Stimulated activated CD4-positive, alpha-beta T cell treated with anti-CD3 and anti-CD28 coated beads, Interleukin-2, amount 100 ng/mL, for 24 hours (primary cell): Measurements from ENCODE around the gene CTIF.

ENCODE experiments used
- DNase-seq, 2 donors: peaks; one replicate each; pipeline ENCODE4 v3.0.0-alpha.2; 2020

The CTIF gene

DNA sequence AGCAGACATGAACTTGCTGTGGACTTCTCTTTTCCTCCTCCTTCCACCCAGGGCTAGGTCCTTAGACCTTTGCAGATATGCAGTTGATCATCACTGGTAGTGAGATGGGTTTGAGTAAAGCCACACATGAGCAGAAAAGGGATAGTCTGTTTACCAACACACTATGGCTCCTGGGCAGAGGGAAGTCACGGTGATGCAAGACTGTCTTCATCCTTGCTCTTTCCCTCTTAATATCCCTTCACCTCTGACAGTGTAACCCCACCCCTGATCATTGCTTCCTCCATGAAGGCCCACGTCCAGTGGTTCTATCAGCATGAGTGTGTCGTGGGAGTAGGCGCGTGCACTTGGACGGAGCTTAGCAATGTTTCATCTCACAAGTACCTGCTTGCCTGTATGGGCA lies 223.2 kb downstream of the CTIF start:
- DNase-seq: no peak

DNA sequence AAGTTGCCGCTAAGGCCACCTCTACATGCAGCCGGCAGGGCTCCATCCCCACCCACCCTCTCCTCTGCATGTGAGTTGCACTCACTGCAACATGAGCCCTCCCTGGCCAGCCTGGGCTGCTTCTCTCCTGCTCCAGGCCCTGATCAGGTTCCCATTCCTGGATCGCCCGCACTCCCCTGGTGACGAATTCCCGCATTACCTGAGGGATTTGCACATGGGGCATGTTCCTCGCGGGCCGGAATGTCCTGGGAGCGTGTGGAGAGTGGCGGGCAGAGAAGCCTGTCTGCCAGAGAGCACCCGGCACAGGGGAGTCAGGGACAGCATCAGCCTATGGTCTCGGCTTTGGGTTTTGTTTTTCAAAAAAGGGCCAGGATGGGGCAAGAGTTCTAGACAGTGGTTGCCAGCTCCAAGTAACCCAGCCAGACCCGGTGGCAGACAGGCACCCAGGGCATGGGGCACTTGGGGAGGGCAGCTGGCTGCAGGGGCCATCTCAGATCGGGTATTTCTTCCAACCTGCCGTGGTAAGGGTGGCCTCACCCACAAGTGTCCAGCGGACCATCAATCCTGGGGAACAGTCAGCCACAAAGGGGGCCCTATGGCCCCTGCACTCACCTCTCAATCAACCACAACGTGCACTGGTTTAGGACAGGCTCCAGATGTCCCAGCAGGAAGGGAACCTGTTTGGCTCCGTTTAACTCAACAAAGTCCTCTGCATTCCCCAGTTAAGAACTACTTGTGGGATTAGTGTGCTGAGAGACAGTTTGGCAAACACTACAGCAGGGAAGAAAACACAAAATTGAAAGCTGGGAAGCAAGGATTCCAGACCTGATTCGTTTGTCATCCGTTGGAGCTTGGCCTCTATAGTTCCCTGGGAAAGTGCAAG lies 224.2 kb downstream of the CTIF start:
- DNase-seq: no peak

DNA sequence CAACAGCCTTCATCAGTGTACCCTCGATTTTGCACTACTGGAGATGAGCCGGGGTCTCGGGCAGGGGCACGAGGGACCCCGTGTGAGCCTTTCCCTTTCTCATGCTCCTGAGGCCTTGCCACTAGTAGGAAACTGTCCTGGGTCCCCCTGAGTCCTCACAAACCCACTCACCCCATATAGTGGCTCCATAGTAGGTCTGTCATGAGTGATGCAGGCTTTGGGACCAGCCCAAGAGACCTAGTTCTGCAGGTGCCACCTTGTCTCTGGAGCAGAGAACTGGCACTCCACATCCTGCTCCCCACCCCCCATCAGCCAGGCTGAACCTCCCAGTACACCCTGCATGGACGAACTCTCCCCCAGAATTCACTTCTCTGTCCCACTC lies 224.9 kb downstream of the CTIF start:
- no peak for DNase-seq

DNA sequence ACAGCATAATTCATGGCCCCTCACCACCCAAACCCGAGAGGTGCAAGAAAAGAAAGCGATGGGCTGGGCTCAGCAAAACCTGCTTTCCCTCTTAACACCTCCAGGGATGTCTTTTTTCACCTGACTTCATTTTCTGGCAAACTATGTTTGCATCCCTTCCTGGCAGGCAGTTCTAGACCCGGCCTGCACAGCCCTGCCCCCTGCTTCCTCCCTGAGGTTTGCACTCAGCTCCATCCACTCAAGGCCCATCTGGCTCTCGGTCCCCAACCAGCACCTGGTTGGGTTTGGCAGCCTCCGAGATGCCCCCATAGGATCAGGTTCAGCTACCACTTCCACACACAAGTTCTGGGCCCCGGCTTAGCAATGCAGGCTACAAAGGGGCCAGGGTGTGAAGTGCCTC lies 226.2 kb downstream of the CTIF start:
- no peak for DNase-seq

DNA sequence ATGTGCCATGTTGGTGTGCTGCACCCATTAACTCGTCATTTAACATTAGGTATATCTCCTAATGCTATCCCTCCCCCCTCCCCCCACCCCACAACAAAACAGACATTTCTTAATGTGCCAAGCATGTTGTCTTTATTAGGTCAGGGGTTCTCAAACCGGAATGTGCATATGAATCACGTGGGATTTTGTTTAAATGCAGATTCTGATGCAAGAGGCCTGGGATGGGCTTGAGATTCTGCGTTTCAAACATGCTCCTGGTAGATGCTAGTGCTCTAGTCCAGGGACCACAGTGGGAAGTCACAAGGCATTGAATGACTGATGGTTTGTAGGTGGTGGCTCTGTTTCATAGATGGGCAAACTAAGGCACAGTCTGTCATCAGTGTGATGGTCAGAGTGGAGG lies 227.2 kb downstream of the CTIF start:
- no peak for DNase-seq

DNA sequence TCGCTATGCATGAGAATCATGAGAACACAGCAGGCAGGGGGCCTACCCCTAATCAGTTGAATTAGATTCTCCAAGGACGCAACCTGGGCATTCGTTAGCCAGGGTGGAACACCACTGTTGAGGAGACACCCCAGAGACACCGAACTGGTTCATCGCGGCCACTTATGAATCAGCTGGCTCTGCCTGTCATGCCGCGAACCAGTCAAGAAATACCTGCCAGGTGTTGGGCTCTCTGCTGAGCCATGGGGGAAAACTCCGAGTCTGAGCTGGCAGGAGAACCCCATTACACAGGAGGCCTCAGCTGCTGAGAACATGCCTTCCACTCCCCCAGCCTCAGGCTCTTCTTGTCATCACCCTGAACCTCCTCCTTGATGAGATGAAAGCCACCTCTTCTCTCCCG lies 227.7 kb downstream of the CTIF start:
- no peak for DNase-seq

DNA sequence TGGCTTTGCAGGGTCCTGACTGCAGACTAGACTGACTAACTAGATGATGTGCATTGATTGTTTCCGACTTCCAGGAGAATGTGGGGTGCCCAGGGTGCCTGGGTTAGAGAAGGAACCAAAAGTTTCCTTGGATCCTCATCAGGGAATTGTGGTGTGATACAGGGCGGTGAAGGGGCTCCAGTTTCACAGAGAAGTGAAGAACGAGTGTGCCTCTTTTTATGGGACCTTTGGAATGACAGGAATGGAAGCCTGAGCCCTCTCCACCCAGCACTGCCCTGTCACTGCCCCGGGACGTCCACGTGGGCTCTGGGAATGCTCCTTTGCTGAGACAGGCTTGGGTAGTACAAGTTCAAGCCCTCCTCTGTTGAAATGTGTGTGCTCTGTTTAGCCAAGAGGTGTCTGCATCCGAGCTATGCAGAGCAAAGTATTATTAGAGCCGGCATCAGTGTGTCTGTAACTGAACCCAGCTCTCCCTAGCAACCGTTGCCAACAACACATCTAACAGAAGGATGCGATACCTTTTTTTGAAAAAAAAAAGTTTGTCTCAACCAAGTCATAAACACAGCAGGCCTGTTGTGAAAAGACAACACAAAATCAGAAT lies 228.4 kb downstream of the CTIF start:
- no peak for DNase-seq

DNA sequence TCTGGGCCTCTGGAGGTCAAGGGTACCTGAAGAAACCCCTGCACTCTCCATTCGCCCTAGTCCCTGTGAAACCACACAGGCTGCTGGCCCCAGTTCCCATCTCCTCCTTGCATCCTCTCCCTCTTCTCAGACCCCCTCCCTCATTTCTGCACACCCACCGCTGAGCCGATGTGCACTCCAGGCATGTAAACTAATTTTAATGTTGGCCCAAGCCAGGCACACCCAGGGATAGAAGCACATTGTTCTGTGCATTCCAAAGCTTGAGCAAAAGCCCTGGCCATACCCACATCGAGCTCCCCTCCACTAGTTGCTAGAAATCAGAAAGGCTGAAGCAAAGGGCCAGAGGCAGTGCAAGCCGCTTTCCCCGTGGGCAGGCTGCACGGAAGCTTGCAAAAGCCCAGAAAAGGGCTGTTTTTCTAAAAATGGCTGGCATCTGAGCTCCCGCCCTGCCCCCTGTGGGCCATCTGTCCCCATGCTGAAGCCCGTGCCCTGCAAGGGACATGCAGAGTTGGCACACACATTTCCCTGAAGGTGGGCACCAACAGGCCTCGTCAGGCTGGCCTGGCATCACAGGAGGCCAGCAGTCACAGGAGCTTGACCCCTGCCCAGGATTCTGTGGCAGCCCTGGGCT lies 230.3 kb downstream of the CTIF start:
- DNase-seq: no peak

DNA sequence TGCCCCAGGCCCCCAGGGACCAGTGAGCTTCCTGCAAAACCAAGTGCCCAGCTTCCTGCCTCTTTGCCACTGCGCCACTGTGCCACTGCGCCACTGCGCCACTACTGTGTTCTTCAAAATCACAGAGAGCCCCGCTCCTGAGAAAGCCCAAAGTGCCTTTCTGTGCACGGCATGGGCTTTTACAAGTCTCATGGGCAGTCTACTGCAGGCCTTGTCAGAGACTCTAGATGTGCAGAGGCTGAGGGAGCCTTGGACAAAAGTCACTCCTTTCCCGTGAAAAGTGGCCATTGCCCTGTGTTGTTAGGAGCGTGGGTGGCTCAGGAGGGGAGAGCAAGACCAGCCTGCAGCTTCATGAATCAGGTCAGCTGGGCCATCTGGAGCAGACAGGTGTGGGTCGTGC lies 231.4 kb downstream of the CTIF start:
- no peak for DNase-seq

DNA sequence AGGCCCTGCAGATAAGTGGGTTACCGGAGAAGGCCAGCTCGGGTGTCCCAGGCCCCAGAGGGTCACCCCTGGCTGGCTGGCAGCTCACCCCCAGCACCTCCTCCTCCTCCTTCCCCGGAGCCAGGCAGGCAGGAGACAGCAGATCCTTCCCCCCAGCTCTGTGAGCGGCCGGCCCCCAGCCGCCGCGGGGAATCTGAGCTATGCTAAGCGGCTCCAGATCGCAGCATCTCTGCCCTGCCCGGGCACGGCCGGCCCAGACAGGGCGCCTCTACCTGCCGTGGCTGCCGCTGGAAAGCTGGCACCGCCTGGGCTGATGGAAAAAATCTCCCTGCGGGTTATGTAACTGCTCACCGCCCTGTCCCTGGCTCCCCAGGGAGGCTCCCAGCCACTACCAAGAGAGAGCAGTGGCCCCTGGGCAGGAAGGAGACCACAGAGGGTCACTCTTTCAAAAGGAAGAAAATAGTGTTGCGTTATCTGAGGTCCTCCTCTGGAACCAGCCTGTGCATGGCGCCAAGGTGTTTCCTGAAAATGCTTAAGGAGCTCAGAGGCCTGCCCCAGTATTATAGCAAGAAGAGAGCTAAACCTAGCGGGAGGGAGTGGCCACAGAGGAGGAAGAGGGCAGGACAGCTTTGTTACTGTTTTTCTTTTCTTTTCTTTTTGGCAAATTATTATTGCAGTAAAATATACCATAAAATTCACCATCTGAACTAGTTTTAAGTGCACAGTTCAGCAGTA lies 233.0 kb downstream of the CTIF start:
- DNase-seq: no peak

DNA sequence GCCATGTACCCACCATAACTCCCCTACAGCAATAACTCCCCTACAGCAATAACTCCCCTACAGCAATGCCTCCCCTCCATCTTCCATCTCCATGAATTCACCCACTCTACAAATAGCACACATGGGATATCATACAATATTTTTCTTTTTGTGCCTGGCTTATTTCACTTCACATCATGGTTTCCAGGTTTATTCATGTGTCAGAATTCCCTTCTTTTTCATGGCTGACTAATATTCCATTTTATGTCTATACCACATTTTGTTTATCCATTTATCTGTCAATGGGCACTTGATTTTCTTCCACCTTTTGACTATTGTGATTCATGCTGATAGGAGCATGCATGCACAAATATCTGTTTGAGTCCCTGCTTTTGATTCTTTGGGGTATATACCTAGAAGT lies 233.6 kb downstream of the CTIF start:
- no peak for DNase-seq

DNA sequence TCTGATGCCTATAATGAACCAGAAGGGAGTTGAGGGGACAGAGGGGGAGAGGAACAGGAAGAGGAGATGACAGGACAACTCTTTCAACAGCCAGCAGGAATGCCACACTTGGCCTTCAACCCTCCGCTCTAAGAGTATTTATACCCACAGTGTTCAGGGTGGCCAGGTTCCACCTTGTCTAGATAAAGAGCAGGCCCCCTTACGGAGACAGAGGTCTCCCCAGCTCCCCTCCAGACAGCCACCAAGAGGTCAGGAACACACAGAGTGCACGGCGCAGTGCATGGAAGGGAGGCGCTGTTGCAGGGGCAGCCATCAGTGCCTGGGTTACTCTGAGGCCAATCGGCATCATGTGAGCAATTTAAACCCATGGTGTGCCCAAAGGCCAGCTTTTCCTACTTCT lies 235.0 kb downstream of the CTIF start:
- no peak for DNase-seq

DNA sequence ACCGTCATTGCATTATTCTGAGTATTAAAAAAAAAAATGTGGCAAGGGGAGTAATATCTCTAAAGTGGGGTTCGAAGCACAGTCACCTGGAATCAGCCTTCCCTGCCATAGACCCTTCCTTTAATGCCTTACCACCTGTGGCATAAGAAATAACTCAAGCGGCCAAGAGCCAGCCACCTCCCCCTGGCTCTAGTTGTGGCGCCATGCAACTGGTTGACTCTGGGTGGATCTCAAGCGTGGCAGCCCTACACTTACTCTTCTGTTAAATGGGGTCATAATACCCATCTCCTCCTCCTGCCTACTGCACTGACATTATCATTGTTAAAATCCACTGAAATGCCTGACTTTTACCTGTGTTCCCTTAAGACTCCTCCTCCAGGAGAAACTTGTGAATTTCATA lies 236.1 kb downstream of the CTIF start:
- DNase-seq: no peak

DNA sequence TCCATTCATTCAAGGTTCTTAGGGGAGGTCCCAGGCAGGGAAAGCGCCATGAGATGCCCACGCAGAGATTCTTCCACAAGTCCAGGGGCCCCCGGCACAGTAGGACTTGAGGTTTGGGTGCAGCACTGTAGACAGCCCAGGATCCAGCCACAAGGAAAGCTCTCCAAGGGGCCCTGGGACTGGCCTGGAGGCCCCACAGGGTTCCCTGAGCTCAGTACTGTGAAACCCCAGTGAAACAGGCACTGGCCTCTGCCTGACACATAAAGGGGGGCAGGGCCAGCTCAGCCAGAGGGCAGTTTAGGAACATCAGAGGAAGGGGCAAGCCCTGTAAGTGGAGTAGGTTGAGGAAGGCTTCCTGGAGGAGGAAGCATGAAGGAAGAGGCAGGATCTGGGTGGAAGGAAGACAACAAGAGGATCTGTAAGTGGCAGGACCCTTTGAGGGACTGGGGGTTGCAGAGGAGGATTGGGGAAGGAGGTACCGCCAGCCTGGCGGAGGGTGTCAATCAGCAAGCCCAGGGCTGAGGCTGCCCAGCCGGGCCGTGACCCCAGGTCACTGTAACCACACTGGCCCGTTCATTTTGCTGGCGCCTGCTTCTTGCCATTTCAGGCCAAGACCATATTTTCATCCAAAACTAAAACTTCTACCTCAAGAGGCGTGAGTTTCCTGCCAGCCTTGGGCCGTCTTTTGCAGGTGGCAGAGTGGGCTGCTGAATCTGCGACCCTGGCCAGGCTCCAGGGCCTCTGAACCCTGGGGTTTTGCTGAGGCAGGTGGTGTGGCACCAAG lies 236.7 kb downstream of the CTIF start:
- no peak for DNase-seq

DNA sequence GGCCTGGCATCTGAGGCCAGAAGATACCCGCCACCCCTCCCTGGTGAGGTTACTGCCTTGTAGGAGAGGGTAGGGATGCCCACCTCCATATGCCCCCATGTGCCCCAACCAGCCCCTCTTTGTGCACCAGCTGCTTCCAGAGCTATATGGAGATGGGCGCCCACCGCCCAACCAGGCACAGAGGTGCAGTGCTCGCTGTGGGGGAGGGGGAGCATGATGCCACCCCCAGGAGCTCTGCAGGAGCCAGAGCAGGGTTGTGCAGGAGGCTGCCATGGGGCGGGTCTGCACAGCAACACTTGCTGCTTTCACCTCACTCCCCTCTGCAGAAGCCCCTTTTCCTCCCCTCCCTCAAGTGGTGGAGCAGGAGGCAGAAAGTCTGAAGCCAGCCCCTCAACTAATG lies 237.3 kb downstream of the CTIF start:
- DNase-seq: no peak

DNA sequence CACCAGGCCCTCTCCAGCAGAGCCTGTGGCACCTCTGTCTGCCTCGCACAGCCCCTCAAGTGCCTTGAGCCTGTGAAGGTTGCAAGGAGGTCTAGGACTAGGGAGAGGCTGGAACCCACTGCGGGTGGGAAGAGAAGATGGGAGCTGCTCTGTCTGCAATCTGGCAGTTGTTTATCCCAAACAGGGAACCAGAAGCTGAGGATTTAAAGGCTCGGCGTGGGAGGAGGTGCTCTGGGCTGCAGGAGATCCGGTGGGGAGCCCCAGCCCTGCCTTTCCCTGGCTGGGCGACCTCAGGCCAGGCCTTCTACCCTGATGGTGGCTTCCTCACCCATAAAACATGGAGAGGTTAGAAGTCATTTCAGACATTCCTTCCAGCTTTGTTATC lies 237.8 kb downstream of the CTIF start:
- no peak for DNase-seq

DNA sequence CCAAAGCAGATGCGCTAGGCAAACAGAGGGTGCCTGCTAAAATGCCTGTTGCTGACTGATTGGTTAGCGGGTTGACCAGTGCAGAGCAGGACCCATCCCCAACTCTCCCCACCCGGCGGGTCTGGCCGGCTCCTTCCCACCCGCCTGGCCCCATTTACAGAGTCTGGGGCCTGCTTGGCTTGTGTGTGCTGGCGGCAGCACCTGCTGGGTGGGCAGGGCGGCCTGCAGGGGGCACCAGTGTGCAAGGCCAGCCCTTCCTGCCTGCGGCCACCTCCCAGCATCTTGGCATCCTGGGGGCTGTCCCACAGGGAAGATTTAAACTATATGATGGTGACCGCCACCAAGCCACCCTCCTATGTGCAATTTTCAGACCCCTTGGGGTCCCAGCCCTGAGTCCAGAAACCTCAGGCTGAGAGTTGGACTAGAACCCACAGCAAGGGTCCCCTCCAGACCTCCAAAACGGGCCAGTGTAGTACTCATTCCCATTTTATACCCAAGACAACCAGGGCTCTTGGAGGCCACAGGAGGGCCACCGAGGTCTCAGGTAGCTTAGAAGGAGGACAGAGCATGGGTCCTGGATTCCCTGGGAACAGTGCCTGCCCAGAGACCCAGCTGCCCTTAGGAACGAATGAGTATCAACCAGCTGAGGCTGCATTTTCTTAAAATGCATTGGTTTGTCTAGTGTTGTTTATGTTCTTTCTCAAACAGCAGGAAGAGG lies 238.4 kb downstream of the CTIF start:
- peak; percentile 74 to 78 for DNase-seq

DNA sequence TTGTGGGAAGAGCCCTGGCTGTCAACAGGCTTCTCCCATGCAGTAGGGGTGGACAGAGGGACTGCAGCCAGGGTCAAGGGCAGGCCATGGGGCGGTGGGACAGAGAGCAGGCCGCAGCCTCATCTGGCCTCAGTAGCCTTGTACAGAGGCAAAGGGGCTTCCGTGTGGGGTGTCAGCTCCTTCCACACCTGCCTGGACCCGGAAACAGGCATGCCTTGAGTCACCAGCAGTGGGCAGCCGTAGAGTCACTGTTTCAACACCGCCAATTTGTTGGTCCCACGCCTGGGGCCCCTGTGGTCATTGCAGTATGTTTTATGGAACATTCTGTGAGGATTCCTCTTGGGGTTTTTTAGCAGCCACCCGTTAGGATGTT lies 238.9 kb downstream of the CTIF start:
- DNase-seq: no peak

DNA sequence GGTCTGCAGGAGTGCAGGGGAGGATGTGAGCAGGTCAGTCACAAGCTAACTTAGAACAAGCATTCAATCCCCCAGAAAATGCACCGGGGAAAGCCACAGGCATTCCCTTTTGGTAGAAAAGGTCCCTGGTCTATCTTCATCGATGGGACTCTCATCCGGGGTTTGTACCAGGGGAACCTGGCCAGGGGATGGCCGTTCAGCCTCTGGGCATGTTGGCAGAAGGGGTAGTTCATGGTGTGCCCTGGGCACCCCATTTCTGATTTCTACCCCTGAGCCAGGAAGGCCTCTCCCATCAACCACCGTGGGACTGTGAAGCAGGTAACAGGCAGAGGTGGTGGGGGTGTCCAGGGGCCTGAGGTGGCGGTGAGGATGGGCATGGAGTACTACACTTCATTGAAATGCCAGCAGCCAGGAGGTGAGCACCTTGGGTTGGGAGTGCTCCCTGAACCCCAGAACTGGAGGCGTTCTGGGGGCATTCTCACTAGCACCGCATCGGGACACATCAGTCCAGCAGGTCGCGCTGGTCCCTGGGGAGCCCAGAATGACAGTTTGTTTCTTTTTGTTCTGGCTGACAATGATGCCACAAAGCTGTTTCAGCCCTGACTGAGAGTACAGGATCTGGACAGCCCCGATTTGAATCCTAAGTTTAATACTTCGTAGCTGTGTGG lies 239.6 kb downstream of the CTIF start:
- no peak for DNase-seq

DNA sequence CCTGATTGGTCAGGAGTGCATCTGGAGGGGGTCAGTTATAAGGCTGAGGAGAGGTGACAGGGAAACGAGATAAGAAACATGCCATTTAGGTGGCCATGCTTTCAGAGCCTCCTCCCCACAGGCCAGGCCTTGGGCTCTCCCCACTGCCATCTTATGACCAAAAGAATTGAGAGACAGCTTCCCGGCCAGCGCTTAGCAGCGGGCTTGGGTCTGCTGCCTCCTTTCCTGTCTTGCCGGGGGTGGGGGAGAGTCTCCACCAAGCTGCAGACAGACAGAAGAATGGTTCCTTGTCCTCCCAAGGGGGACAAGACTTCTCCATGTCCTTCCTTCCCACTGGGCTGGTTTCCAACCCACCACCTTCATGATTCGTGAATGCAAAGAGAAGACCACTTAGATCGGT lies 240.6 kb downstream of the CTIF start:
- DNase-seq: no peak

DNA sequence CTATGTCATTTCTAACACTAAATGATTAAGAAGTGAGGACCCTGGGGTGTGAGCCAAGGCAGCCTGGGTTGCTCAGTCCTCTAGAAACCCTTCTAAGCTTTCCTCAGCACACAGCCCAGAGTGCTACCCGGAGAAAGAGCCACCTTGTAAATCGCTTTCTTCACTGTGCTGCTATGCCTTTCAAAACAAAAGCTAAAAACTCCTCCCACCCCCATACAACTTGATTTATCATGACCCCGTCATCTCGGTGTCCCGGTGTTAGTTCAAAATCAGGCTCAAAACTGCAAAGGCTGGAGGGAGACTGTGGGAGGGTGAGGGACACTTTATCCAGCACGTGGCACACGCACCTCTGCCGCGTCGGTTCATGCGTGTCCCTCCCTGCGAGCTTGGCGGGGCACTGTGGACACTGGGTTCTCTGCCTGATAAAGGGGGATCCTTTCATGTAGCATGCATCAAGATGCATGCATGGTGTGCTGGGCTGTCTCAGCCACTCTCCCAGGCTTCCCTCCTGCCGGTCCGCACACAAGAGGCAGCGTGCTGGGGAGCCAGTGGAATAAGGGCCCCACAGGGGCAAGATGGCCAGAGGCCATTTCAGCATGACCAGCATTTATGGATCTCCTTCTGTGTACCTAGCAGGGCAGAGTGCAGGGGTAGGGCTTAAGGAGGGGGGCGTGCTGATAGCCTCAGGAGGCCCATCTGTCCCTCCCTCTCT lies 241.5 kb downstream of the CTIF start:
- no peak for DNase-seq
